Fibroblast of mammary gland (primary cell): ENCODE results near the gene RAD1.

Experiments used
- DNase-seq: peaks from one replicate; pipeline ENCODE4 v3.0.0-alpha.2; 2010; ENCODE audit warnings: low read depth
- H3K4me3 ChIP-seq: 2 replicates; pipeline ENCODE4 v1.5.1; 2011; ENCODE audit warnings: low read depth, mild to moderate bottlenecking, low read length, moderate library complexity; ENCODE audit not compliant: control insufficient read depth
- CTCF ChIP-seq: conservative IDR thresholded peaks from 2 replicates; pipeline ENCODE4 v1.5.1; 2011; ENCODE audit warnings: low read depth, low read length, inconsistent platforms; ENCODE audit not compliant: control insufficient read depth, insufficient read depth

The RAD1 gene

GRCh38 chr5:34858790-34859189 is 56.5 kb downstream of the RAD1 start:
- no peak overlapping the region for H3K4me3 ChIP-seq
- DNase-seq: peak; percentile 68
- TF ChIP-seq CTCF: no peak

GRCh38 chr5:34857894-34858293 is 57.4 kb downstream of the RAD1 start:
- no peak overlapping the region for H3K4me3 ChIP-seq
- no peak for TF ChIP-seq CTCF
- DNase-seq: no peak

GRCh38 chr5:34857161-34857560 is 58.1 kb downstream of the RAD1 start:
- DNase-seq: peak; percentile 44
- no peak for TF ChIP-seq CTCF
- H3K4me3 ChIP-seq: no peak overlapping the region
